WTC11 (cell line): ENCODE results near the gene SMARCA4. TPM values are rescaled to one million over a fixed set of nuclear protein-coding genes. Genes with fewer than 3 reads are reported as not detected.

Source experiments
- ATAC-seq: fragments of 200-7000 bp; cut with Tn5 transposase; 2 replicates; pipeline ENCODE4 v1.10.0; 2021; ENCODE audit warnings: mild to moderate bottlenecking, moderate library complexity
- CTCF ChIA-PET: fragments of 300-600 bp; sonication (Branson Sonifier 250); formaldehyde crosslinking; loops from one replicate; lab custom pipeline; 2021; ENCODE audit warnings: antibody characterized with exemption; lab: Charles Lee
- POLR2A ChIA-PET: fragments of 350-600 bp; sonication (Branson Sonifier 250); formaldehyde crosslinking; loops from one replicate; lab custom pipeline; 2021; ENCODE audit warnings: antibody characterized with exemption; lab: Charles Lee
- DNase-seq: peaks from one replicate; pipeline ENCODE4 v3.0.0; 2021; ENCODE audit warnings: low spot score
- H3K27ac Mint-ChIP-seq: 2 replicates; pipeline ENCODE4 v1.8.0; 2021; ENCODE audit warnings: mixed read lengths
- H3K27me3 Mint-ChIP-seq: 2 replicates; pipeline ENCODE4 v1.8.0; 2021; ENCODE audit warnings: low read depth, mild to moderate bottlenecking, moderate library complexity, mixed read lengths
- H3K36me3 Mint-ChIP-seq: 2 replicates; pipeline ENCODE4 v1.8.0; 2021; ENCODE audit warnings: mixed read lengths
- H3K4me1 Mint-ChIP-seq: 2 replicates; pipeline ENCODE4 v1.8.0; 2022; ENCODE audit warnings: mixed read lengths
- H3K4me3 Mint-ChIP-seq: 2 replicates; pipeline ENCODE4 v1.8.0; 2021; ENCODE audit warnings: mild to moderate bottlenecking, moderate library complexity, mixed read lengths
- H3K9me3 Mint-ChIP-seq: 2 replicates; pipeline ENCODE4 v1.8.0; 2021; ENCODE audit warnings: mixed read lengths
- HMGA2 ChIP-seq: fragments of 250-450 bp; sonication (Bioruptor Pico); IDR thresholded peaks from 2 replicates; pipeline ENCODE4 v1.4.0; 2021; ENCODE audit warnings: mild to moderate bottlenecking, moderate library complexity
- MYBL2 ChIP-seq: sonication (generic); formaldehyde crosslinking; IDR thresholded peaks from 2 replicates; pipeline ENCODE4 v1.8.1; 2023; ENCODE audit warnings: mild to moderate bottlenecking, moderate library complexity, missing genetic modification reagents
- NR1H2 ChIP-seq: sonication (generic); formaldehyde crosslinking; IDR thresholded peaks from 2 replicates; pipeline ENCODE4 v1.9.0; 2021; ENCODE audit warnings: mild to moderate bottlenecking, moderate library complexity, missing genetic modification reagents
- RELA ChIP-seq: sonication (generic); formaldehyde crosslinking; IDR thresholded peaks from 2 replicates; pipeline ENCODE4 v1.8.1; 2022; ENCODE audit warnings: missing genetic modification reagents, mild to moderate bottlenecking, borderline replicate concordance
- SP1 ChIP-seq: sonication (generic); formaldehyde crosslinking; conservative IDR thresholded peaks from 2 replicates; pipeline ENCODE4 v1.8.1; 2022; ENCODE audit warnings: missing genetic modification reagents
- TEAD1 ChIP-seq: sonication (generic); formaldehyde crosslinking; IDR thresholded peaks from 2 replicates; pipeline ENCODE4 v1.8.0; 2022; ENCODE audit warnings: mild to moderate bottlenecking, missing genetic modification reagents
- ZNF121 ChIP-seq: sonication (generic); formaldehyde crosslinking; IDR thresholded peaks from 2 replicates; pipeline ENCODE4 v1.8.0; 2023; ENCODE audit warnings: missing genetic modification reagents
- ZNF219 ChIP-seq: sonication (generic); formaldehyde crosslinking; IDR thresholded peaks from 2 replicates; pipeline ENCODE4 v1.8.0; 2023; ENCODE audit warnings: missing genetic modification reagents, mild to moderate bottlenecking, borderline replicate concordance
- ZNF423 ChIP-seq: fragments of 250-450 bp; sonication (Bioruptor Pico); IDR thresholded peaks from 2 replicates; pipeline ENCODE4 v2.1.2; 2022; ENCODE audit warnings: mild to moderate bottlenecking, moderate library complexity
- total RNA-seq: library from RNA; stranded (reverse); gene quantifications from 3 replicates; pipeline ENCODE4 v1.2.3, GENCODE V29; 2021
- TF ChIP-seq, protein P1 (sequence below): sonication (generic); formaldehyde crosslinking; IDR thresholded peaks from 2 replicates; pipeline ENCODE4 v1.8.1; 2022; ENCODE audit warnings: low read depth, mild to moderate bottlenecking, moderate library complexity, missing genetic modification reagents, borderline replicate concordance
- TF ChIP-seq, protein P2 (sequence below): sonication (generic); formaldehyde crosslinking; conservative IDR thresholded peaks from 2 replicates; pipeline ENCODE4 v1.8.1; 2022; ENCODE audit warnings: mild to moderate bottlenecking, missing genetic modification reagents
- TF ChIP-seq, protein P3 (sequence below): fragments of 250-450 bp; sonication (Bioruptor Pico); conservative IDR thresholded peaks from 2 replicates; pipeline ENCODE4 v1.9.0; 2021; ENCODE audit warnings: mild to moderate bottlenecking
- TF ChIP-seq, protein P4 (sequence below): sonication (generic); formaldehyde crosslinking; IDR thresholded peaks from 2 replicates; pipeline ENCODE4 v1.8.0; 2022; ENCODE audit warnings: mild to moderate bottlenecking, missing genetic modification reagents

SMARCA4 gene
- total RNA-seq, 1 experiment from 2014 or later: 295 TPM

DNA sequence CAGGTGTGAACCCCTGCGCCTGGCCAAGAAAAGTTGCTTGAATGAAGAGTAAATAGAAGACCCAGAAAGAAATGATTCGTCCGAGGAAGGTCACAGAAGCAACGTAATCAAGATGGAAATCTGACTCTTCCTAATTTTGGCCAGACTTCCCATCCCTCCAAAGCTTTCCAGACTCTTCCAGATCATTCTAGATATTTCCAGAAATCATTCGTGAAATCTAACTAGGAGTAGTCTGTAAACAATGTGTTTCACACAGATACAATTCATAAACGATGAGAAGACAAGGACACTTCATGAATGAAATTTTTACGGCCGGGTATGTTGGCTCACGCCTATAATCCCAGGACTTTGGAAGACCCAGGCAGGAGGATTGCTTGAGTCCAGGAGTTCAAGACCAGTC, 119.2 kb downstream of the SMARCA4 start:
- no peaks in the 10 kb centered on the region; the same call in 1 of the 2 replicates for H3K36me3 Mint-ChIP-seq

DNA sequence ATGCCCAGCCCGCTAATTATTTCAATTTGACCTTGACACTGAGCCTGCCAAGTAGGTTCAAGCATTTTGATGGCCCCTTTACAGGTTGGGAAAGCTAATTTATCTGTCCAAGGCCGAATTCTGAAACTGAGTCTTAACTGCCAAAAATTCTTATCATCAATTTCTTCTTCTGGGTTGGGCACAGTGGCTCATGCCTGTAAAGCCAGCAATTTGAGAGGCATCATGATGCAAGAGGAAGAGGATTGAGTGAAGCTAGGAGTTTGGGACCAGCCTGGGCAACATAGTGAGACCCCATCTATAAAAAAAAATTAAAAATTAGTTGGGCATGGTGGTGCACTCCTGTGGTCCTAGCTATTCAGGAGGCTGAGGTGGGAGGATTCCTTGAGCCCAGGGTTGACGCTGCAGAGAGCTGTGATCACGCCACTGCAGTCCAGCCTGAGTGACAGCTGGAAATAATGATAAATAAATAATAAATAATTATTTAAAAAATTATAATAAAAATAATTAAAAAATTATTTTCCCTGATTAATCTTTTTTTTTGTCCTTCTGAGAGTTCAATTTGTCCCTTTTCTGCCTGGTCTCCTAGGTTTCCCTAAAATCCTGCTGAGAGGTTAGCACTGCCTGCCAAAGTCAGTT, 127.2 kb downstream of the SMARCA4 start:
- Mint-ChIP-seq H3K27ac (peak overlapping the region; percentile 100), H3K36me3 (peaks cover 14% of the 10 kb centered on the region), H3K4me3 (peak overlapping the region; percentile 94), H3K9me3 (no peaks in the 10 kb centered on the region), H3K4me1 (peaks cover 29% of the 10 kb centered on the region), H3K27me3 (no peaks in the 10 kb centered on the region)
- POLR2A ChIA-PET: interaction anchor here (2.0 kb wide), 1 partner anchor 18 kb away, joined by 6 read pairs; no protein-coding TSS in a partner anchor
- ATAC-seq (no peak), DNase-seq (no peak)
- CTCF ChIA-PET: no interaction called here
- TF ChIP-seq SP1 (CRISPR knock-in tag) (no peak), NR1H2 (no peak), HMGA2 (CRISPR knock-in tag) (peak; percentile 97), TEAD1 (CRISPR knock-in tag) (no peak), RELA (CRISPR knock-in tag) (no peak), ZNF121 (peak; percentile 93)

More for the DNA sequence above, 119.2 kb downstream of the SMARCA4 start:
- peaks cover 3% of the 10 kb centered on the region for H3K4me1 Mint-ChIP-seq
- no peak for ATAC-seq
- H3K9me3 Mint-ChIP-seq: no peaks in the 10 kb centered on the region
- DNase-seq: no peak
- ChIA-PET POLR2A (no interaction called here), CTCF (interaction anchor here (0.6 kb wide), 1 partner anchor 69 kb away, joined by 3 read pairs; no protein-coding TSS in a partner anchor)
- no peaks in the 10 kb centered on the region for H3K27me3 Mint-ChIP-seq
- no peak overlapping the region for H3K27ac Mint-ChIP-seq
- H3K4me3 Mint-ChIP-seq: no peak overlapping the region
- TF ChIP-seq, protein P1, sequence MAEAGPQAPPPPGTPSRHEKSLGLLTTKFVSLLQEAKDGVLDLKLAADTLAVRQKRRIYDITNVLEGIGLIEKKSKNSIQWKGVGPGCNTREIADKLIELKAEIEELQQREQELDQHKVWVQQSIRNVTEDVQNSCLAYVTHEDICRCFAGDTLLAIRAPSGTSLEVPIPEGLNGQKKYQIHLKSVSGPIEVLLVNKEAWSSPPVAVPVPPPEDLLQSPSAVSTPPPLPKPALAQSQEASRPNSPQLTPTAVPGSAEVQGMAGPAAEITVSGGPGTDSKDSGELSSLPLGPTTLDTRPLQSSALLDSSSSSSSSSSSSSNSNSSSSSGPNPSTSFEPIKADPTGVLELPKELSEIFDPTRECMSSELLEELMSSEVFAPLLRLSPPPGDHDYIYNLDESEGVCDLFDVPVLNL (CRISPR knock-in tag): no peak
- TF ChIP-seq MYBL2 (CRISPR knock-in tag) (no peak), ZNF423 (no peak), ZNF219 (no peak)

DNA sequence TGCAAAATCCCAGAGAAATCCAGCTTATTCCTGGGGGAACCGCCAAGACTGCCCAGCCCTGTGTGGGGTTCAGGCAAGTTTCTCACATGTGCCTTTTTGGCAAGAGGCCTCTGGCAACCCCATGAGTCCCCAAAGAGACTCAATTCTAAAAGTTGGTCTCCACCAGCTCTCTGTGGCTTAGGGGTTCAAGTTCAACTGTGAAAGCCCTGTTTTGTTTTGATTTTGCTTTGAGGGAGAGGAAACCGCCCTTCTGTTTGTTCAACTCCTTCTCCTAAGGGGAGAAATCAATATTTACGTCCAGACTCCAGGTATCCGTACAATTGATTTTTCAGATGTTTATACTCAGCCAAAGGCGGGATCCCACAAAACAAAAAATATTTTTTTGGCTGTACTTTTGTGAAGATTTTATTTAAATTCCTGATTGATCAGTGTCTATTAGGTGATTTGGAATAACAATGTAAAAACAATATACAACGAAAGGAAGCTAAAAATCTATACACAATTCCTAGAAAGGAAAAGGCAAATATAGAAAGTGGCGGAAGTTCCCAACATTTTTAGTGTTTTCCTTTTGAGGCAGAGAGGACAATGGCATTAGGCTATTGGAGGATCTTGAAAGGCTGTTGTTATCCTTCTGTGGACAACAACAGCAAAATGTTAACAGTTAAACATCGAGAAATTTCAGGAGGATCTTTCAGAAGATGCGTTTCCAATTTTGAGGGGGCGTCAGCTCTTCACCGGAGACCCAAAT, 127.8 kb downstream of the SMARCA4 start:
- CTCF ChIA-PET: interaction anchor here (0.9 to 2.6 kb wide), 5 partner anchors 37 to 218 kb away, joined by 3 to 12 read pairs (median 6); no protein-coding TSS in a partner anchor
- POLR2A ChIA-PET: interaction anchor here (0.6 to 2.0 kb wide), 3 partner anchors 19 to 199 kb away, joined by 4 to 7 read pairs (median 6); no protein-coding TSS in a partner anchor

More for the DNA sequence above, 127.8 kb downstream of the SMARCA4 start:
- Mint-ChIP-seq H3K9me3 (no peaks in the 10 kb centered on the region), H3K4me1 (peaks cover 36% of the 10 kb centered on the region), H3K4me3 (peak overlapping the region; percentile 94), H3K36me3 (peaks cover 16% of the 10 kb centered on the region), H3K27ac (peak overlapping the region; percentile 100), H3K27me3 (no peaks in the 10 kb centered on the region)
- ATAC-seq (no peak), DNase-seq (no peak)
- TF ChIP-seq, protein P2, sequence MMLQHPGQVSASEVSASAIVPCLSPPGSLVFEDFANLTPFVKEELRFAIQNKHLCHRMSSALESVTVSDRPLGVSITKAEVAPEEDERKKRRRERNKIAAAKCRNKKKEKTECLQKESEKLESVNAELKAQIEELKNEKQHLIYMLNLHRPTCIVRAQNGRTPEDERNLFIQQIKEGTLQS (CRISPR knock-in tag): no peak
- TF ChIP-seq, protein P3, sequence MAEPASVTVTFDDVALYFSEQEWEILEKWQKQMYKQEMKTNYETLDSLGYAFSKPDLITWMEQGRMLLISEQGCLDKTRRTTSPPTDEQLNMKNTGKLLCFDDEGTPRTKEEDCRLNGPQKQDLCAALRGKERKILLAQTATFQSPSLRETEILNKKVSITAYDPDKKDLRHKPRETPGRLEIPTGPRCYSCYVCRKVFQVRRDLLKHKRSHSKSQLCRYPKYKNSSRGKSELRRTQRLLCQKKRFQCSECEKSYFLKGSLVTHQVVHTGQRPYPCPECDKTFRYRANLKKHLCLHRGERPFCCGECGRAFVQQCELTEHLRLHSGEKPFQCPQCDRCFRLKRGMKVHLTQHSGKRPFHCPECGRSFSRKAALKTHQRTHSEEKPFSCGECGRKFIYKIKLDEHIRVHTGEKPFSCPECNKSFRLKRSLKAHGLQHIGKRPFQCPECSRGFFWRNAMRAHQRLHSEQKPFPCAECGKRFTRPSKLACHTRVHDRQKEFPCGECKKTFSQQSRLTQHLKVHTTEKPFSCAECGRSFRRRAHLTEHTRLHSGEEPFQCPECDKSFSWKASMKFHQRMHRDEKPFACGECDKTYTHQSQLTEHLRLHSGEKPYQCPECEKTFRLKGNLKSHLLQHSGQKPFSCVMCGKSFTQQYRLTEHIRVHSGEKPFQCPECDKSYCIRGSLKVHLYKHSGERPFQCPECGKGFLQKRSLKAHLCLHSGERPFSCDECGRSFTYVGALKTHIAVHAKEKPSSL (CRISPR knock-in tag): 0 out of 2 replicates have a peak, but pooled peaks have one; percentile 26
- TF ChIP-seq, protein P4, sequence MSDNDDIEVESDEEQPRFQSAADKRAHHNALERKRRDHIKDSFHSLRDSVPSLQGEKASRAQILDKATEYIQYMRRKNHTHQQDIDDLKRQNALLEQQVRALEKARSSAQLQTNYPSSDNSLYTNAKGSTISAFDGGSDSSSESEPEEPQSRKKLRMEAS (CRISPR knock-in tag): no peak
